ENCODE measurements around the gene OR4F6.
"Not testable (repeated sequence)": the region's sequence is repeated elsewhere in the genome, so short reads cannot be mapped to it uniquely, and the experiment has no call there.

- TF ChIP-seq POLR2A (IDR thresholded peaks at IDR 0.05; ENCODE audit: low read length); GATA1 (IDR thresholded peaks at IDR 0.05; ENCODE audit: low read depth, low read length): not testable (repeated sequence)
Measured at GRCh38 chr15:101767083-101767640, 36.1 kb upstream of the OR4F6 start.
